Activated CD8-positive, alpha-beta memory T cell treated with anti-CD3 and anti-CD28 coated beads for 1 hour (primary cell): ENCODE data around the gene ALLC.

ENCODE experiments used
- DNase-seq, 2 donors: peaks; one replicate each; pipeline ENCODE4 v3.0.0-alpha.2; 2020; ENCODE audit warnings: low read depth in 1 of 2; ENCODE audit errors: extremely low read depth in 1 of 2

ALLC gene

GRCh38 chr2:3674066-3674845 lies 16.3 kb downstream of the ALLC start:
- no peak for DNase-seq

- DNase-seq = no peak
These were observed 17.7 kb downstream of the ALLC start for GRCh38 chr2:3675687-3676086.

DNA sequence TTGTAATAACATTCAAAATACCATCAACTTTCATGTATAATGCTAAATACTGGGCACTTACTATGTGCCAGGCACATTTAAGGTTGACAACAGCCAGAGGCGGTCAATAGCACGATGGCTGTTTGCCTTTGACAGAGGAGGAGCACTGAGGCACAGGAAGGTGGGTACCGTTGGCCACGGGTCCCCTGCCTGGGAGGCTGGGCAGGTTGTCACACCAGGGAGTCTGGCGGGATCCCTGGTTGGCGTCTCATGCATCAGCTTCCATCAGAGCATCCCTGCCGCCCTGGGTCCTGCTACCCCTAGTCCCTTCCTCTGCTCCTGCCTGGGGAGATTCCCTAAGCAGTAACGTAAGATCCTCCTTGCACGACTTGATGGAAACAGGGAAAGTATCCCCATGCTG lies 19.4 kb downstream of the ALLC start:
- no peak for DNase-seq

DNA sequence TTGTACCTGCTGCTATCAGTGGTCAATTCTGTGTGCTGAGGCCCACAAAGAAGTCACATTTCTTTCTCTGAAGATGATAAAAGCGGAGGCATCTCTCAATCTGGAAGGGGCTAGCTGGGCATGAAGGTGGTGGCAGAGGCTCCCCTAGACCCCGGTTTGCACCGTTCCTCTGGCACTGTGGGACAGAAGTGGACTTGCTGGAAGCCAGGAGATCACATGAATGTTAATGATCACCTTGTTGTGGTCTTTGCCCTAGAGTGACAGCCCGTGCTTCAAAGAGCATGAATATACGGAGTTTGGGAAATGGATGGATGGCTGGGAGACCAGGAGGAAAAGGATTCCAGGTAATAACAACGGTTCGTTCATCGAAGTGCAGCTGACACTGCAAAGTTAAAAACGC lies 20.2 kb downstream of the ALLC start:
- DNase-seq = no peak

DNA sequence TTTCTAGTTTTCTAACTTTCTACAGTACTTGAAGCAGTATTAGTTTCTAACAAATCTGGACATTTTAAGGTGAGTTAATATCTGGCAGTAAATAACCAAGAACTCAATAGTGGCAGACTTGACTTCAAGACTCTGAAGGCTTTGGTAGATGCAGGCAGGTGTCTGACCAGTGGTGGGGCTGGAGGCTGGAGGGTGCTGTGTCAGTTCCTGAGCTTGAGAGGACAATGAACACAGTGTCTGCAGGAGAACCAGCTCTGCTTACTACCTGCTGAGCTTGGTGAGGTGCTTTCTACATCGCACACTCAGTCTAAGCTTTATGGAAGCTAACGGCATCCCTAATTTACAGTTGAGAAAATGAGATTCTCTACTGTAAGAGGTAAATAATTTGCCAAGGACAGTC lies 21.2 kb downstream of the ALLC start:
- DNase-seq = no peak

DNA sequence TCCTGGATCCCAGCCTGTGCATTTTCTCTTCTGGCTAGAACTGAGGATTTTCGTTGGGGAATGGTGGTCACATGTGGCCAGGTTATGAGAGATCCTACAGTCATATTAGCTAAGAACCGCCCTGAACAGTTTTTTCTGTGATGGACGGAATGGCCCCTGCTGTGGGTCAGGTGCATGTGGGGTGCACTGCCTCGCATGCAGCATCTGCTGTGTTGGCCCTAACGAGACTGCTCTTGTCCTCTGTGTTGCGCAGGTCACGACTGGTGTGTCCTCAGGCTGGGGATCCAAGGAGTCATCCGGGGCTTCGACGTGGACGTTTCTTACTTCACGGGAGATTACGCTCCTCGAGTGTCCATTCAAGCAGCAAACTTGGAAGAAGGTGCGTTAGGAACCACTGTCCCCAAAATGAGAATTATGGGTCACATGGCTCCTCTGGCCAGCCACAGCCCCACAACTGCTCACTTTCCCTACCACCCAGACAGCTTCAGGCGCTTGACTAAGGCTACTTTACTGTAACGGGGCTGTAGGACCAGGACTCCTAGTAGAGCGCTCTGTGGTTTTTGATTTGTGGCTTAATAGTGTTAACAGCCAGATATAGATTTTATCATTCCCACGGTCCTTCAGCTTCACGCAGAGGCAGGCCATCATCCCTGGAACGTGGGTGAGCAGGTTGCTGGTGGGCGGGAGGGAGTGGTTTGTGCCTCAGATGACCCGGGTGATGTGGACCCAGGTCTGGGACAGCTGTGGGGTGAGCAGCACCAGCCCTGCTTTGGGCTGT lies 21.8 kb downstream of the ALLC start:
- DNase-seq = no peak

DNA sequence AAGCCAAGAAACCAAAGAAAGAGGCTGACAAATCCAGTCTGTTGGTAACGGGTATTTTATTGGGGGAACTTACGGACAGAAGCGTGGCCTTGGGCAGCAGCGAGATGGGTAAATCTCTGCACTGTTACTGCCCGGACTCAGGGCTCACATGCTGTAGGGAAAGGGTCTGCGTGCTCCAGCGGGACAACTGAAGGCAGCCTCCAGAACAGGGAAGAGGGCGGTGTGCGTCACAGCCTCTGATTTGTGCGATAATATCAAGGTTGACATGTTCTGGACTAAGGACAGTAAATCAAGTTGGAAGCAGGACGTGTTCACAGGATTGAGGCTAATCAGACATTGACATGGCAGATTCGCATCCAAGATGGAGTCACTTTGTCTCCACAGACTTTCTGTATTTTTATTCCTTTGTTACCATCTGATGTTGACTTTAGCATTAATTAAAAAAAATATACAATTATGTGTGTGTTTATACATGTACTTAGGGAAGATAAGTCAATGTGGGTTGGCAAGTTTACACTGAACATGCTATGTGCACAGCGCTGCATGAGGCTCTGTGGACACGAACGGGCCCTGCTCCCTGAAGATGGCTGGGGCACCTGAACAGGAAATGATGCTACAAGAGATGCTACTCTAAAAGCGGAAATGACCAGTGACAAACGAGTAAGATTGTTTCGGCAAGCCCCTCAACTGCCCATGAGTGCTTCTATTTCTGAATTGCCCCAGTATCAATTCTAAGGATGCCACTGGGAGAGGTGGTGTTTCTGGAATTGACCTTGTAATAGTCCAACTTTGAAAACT lies 22.7 kb downstream of the ALLC start:
- no peak for DNase-seq

GRCh38 chr2:3681625-3682024 lies 23.6 kb downstream of the ALLC start:
- DNase-seq = no peak

DNA sequence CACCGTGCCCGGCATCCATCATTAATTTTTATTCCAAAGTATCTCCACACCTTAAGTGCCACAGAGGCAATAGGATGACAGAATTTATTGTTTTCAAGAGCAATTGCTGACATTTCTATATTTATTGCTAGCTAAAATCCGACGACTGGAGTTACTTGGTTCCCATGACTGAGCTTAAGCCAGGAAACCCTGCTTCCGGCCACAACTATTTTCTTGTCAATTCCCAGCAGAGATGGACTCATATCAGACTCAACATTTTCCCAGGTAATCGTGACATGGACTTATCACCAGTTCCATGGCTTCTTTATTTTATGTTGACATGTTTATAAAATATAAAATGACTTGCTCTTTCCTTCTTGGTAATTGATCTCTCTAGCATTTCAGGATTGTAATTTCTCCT lies 24.8 kb downstream of the ALLC start:
- DNase-seq = no peak

- no peak for DNase-seq
These were observed 25.9 kb downstream of the ALLC start for GRCh38 chr2:3683748-3684454.

GRCh38 chr2:3689998-3690748 lies 32.2 kb downstream of the ALLC start:
- no peak for DNase-seq

DNA sequence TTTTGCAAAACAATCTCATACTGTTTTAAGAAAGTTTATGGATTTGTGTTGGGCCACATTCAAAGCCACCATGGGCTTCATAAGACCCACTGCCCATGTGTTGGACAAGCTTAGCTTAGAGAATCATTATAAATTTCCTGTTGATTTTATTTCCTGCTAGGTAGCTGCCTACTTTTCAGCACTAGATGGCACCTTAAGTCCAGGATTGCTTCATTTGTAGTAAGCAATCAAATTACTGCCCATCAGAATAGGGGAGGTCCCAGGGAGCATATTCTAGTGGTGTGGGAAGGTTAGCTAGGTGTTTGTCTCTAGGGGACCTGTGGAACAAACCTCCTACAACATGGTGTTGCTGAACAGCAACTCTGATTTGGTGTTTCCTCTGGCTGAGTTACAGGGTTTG lies 34.4 kb downstream of the ALLC start:
- DNase-seq = no peak

DNA sequence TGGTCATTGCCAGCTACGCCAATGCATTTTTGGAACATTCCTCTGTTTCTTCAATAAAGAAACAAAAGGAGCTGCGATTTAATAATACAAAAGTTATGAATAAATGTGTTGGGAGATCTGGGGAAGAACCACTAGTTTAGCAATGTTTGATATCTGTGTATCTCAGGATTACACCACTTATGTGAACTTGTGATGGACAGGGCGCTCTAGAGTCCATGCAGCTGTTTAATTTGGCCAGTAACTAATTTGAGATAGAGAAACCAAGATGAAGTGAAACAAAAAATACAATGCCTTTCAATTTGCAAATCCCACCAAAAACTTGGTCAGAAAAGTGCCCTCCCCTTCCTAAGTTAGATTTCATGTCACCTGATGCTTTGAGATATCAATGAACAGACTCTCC lies 38.5 kb downstream of the ALLC start:
- no peak for DNase-seq

- DNase-seq = no peak
These were observed 43.1 kb downstream of the ALLC start for GRCh38 chr2:3701071-3701470.

- no peak for DNase-seq
These were observed 45.3 kb downstream of the ALLC start, which contains the start of gene DCDC2C for GRCh38 chr2:3703236-3703756. DCDC2C (plus strand) TSS chr2:3703575; CDS start chr2:3703752, 177 bp downstream.

- DNase-seq = no peak
These were observed 45.9 kb downstream of the ALLC start for GRCh38 chr2:3703757-3704355.

- DNase-seq = no peak
These were observed 46.7 kb downstream of the ALLC start for GRCh38 chr2:3704692-3705091.

DNA sequence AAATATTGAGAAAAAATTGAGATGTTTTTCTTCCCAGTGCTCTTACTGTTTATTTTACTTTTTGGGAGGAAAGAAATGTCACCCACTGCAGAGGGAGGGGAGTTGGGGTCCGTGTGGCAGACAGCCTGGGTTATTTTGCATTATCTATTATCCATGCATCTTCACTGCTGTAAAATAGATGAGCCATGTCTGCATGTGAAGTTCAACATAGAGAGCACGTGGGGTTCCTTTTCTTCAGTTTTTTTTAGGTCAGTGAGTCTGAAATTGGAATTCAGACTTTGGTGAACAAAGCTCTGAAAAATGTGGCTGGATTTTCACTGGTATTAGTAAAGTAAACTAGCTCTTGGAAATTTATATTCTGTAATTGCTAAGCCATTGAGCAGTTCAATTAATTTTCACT lies 47.8 kb downstream of the ALLC start:
- no peak for DNase-seq

GRCh38 chr2:3706892-3707291 lies 48.9 kb downstream of the ALLC start:
- no peak for DNase-seq

- DNase-seq = no peak
These were observed 50.6 kb downstream of the ALLC start for GRCh38 chr2:3708576-3708975.
